Ecto neural progenitor cell (in vitro differentiated cells): ENCODE data around the gene OR8K1.

ENCODE experiments used
- DNase-seq: peaks from one replicate; pipeline ENCODE4 v3.0.0-alpha.2; 2018; ENCODE audit warnings: low spot score

The OR8K1 gene

GRCh38 chr11:56345739-56346138 is at the start of gene OR8K1:
TSS of gene OR8K1 (plus strand) at chr11:56346039. CDS start at chr11:56346039, 0 bp downstream.
- no peak for DNase-seq

GRCh38 chr11:56296898-56297297 is 48.9 kb upstream of the OR8K1 start:
- DNase-seq = no peak

- DNase-seq = no peak
Observed at GRCh38 chr11:56307836-56308235, 38.0 kb upstream of the OR8K1 start.

- DNase-seq = no peak
Observed at GRCh38 chr11:56314844-56315243, 31.0 kb upstream of the OR8K1 start, which contains the start of gene OR8K3. TSS of gene OR8K3 (plus strand) at chr11:56315144. CDS start at chr11:56318307, 3,163 bp downstream.

- DNase-seq = no peak
Observed at GRCh38 chr11:56331861-56332491, 13.9 kb upstream of the OR8K1 start.

GRCh38 chr11:56333156-56333555 is 12.7 kb upstream of the OR8K1 start:
- no peak for DNase-seq

GRCh38 chr11:56340289-56340688 is 5.5 kb upstream of the OR8K1 start:
- DNase-seq = no peak

GRCh38 chr11:56353991-56354390 is 8.2 kb downstream of the OR8K1 start, which contains the start of gene OR8J1:
TSS of gene OR8J1 (plus strand) at chr11:56354291. CDS start at chr11:56360247, 5,956 bp downstream.
- DNase-seq = no peak

GRCh38 chr11:56375324-56375723 is 29.5 kb downstream of the OR8K1 start, which contains the start of gene OR8U1:
TSS of gene OR8U1 (plus strand) at chr11:56375624. CDS start at chr11:56375624, 0 bp downstream.
- DNase-seq = no peak

GRCh38 chr11:56380120-56380519 is 34.3 kb downstream of the OR8K1 start:
- no peak for DNase-seq

GRCh38 chr11:56394381-56394780 is 48.5 kb downstream of the OR8K1 start:
- no peak for DNase-seq

- DNase-seq = no peak
Observed at GRCh38 chr11:56396047-56396446, 50.2 kb downstream of the OR8K1 start.
